Measurements from ENCODE around the gene CCDC73.
"Not testable (repeated sequence)": the region's sequence is repeated elsewhere in the genome, so short reads cannot be mapped to it uniquely, and the experiment has no call there.

The CCDC73 gene

DNA sequence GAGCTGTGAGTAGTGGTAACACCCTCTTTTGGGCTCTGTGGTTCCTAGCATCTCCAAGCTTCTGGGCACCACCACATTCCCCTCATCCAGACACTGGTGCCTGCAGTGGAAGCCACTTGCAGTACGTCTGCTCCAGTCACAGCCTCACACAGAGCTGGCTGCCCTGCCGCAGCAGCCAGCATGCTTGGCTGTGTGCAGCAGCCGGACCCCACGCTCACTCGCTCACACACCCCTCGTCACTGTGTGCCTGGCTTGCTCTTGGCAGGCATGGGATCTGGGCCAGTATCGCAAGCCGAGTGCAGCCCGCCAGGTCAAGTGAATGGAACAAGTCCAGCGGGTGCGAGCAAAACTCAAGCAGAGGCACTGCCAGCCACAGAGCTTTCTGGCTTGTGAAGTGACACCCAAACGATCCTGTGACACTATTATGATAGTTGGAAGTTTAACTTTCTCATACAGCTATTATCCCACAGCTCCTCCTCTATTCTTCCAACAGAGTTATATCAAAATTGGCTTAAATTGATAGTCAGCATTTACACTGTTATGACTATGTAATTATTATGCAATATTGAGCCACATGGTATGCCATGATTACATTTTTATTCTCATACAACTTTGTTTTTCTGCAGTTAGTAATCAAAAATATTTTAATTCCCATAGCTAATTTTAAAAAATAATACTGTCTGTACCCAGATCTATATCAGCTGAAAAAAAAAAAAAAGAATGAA lies 89.0 kb downstream of the CCDC73 start:
- DNase-seq (ENCODE audit: low spot score): no peak

DNA sequence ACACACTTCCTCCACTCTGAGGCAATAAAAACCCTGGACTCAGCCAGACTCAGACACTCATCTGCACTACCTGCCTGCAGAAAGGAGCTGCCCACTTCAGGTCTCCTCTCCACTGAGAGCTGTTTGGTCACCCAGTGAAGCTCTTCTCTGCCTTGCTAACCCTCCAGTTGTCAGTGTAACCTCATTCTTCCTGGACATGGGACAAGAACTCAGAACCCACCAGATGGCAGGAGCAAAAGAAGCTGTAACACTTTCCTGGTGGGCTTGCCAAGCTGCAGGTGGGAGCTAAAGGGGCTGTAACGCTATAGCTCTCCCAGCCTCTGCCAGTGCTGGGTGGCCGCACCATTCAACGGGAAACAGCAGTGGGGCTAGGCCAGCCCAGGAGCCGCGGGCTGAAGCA lies 89.7 kb downstream of the CCDC73 start:
- no peak for DNase-seq (ENCODE audit: low spot score)

DNA sequence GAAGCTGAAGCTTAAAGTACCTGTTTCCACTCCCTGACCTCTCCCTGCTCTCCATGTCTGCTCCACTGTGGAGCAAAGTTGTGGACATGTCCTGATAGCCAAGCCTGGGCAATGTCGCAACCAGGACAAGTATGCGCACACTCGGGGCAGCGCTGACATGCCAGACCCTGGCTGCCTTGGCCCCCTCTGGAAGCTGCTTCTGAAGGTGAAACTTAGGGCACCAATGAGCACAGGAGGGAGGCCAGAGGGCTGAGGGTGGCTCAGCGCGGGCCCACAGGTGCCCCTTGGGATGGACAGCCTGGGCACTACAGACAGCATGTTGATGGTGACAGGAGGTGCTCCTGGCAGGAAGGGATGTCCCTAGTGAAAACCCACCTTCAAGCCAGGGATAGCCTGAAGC lies 90.2 kb downstream of the CCDC73 start:
- DNase-seq (ENCODE audit: low spot score): no peak

DNA sequence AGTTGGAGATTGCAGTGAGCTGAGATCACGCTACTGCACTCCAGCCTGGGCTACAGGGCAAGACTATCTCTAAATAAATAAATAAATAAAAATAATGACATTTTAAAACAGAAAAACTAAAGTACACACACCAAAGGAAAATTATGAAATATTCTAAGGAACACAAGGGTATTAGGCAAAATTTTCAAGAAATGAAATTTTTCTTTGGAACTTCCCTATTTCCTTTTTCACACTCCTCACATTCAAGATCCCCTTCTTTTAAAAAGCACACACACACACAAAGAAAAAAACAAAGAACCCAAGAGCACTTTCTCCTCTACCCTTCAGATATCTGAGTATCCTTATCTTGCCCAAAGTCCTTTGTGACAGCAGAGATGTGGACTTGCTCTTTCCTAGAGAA lies 92.8 kb downstream of the CCDC73 start:
- DNase-seq (ENCODE audit: low spot score): no peak

DNA sequence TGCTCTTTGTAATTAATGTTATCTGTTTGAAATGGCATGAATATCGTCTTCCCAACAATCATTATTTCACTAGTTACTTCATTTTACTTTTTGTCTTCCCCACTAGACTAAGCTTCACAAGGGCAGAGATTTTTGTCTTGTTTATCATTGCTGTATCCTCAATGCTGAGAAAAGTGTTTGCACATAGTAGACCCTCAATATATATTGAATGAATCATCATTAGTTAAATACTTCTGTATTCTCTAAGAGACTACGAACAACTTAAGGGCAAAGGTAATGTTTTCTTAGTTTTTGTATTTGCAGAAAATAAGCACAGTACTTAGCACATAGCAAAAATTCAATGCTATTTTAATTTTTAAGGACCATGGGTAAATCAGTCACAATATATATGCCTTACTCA lies 95.9 kb downstream of the CCDC73 start:
- DNase-seq (ENCODE audit: low spot score): no peak

DNA sequence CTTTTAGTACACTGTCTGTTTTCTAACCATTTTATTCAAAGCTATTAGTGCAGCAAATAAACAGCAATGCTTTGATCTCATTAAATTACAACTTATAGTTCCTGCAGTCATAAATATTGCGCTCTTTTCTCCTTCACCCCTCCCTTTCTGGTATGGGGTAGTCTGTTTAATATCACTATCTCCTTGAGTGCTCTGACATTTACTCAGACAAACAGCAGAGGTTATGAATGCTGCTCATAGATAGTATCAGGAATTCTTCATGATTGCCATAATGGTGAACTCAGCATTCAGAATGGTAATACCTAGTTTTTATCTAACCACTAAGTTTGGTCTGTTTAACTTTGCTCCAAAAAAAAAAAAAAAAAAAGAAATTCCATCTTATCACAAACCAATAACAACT lies 123.4 kb downstream of the CCDC73 start:
- no peak for DNase-seq (ENCODE audit: low spot score)

DNA sequence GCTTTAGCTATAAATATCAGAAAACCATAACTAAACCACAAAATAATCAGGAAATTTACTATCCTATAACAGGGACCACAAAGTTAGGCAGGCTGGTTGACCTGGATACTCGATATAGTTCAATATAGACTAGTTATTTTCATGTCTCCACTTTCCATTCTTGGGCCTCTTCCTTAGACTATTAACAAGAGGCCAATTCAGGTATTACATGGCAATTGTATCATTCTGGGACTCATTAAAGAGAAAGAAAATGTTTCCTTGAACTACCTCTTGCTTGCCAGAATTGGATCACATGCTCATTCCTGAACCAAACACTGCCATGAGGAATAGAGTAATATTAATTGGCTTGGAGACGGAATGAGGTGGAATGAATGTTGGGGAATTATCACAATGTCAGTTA lies 134.8 kb downstream of the CCDC73 start:
- DNase-seq (ENCODE audit: low spot score): no peak

DNA sequence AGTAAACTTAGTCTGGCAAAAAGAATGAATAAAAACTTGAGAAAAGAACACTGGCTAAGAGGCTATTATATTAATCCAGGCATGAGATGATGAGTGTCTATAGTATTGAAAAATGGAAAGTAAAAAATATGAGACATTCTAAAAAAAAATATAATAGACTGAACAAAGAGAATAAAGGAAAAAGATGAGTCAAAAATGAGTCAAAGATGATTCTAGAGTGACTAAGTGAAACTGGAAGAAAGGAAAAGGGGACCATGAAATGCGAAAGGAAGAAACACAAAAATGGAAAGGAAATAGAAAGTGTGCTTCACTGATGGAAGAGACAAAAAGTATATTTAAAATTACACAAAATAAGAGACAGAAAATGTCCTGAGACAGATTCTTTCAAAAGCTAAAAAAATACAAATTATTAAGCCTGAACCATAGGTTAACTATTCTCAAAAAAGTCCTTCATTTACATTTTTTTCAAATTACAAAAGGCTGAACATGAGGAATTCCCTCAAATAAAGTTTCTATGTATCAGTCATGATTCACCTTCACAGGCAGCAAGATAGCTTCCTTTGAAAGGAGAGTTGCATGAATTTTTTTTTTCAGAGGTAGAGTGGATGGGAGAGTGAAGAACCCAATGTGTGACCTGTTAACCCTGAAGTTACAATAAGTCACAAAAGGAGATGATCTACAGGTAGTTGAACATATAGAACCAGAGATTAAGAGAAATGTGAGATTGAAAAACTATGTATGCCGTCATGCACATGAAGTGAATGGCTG lies 135.6 kb downstream of the CCDC73 start:
- no peak for DNase-seq (ENCODE audit: low spot score)

DNA sequence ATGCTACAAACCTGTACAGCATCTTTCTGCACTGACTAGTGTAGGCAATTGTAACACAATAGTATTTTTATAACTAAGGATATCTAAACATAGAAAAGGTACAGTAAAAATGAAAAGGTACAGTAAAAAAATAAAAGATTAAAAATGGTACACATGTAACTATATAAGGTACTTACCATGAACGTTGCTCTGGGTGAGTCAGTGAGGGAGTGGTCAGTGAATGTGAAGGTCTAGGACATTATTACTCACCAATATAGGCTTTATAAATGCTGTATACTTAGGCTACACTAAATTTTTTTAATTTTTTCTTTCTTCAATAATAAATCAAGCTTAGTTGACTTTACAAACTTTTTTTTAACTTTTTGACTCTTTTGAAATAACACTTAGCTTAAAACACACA lies 150.9 kb downstream of the CCDC73 start:
- no peak for DNase-seq (ENCODE audit: low spot score)

DNA sequence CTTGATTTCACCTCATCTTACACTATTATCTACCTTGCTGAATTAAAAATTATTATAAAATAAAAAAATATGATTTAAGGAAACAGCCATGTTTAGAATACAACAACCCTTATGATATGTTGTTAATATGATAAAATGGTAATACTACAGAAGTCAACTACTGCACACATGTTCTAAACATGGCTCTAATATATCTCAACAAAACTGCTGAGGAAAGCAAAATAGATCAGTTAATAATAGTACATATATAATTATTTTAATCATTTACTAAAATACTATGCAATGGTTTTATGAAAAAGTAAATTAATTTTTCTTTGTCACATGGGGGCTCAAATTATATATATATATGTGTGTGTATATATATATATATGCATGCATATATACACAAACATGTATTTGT lies 153.1 kb downstream of the CCDC73 start:
- DNase-seq (ENCODE audit: low spot score): no peak

DNA sequence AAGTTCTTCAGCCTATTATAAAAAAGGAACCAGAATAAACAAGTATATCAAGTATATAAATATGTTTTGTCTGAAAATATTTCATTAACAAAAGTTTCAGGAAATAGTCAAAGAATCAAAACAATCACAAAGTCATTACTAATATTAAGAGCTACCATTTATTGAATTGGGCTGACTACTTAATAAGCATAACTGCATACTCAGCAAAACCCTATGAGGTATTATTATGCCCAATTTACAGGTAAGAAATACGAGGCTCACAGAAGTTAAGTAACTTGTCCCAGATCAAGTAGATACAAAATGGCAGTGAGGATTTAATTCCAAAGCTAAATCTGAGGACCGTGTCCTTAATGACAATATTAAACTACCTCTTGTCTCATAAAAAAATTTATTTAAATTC lies 158.6 kb downstream of the CCDC73 start:
- DNase-seq (ENCODE audit: low spot score): no peak

DNA sequence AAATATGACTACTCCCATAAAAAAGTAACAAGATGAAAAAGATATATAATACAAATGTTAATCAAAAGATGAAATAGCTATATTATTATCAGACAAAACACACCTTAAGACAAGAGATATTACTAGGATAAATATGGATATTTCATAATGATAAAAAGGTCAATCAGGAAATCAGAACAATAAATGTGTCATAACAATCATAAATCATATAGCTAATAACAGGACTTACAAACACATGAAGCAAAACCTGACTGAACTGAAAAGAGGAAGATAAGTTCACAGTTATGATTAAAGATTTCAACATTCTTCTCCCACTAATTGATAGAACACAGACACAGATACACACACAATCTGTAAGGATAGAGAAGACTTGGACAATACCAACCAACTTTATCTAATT lies 163.6 kb downstream of the CCDC73 start:
- no peak for DNase-seq (ENCODE audit: low spot score)

DNA sequence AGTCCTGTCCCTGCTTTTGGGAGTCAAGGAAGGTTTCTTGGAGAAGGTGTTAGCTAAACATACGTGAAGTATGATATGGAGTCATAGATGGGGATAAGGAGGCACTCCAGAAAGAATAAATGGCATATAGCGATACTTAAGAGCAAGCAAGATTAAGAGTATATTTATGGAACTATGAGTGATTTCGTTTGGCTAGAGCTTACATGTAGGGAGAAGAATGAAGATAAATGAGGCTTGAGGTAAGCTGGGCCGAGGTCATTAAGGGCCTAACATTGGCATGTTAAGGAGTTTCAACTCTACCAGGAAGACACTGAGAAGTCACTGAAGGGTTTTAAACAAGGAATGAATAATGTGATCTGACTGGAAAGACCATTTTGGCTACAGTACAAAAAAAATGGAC lies 177.6 kb downstream of the CCDC73 start:
- no peak for DNase-seq (ENCODE audit: low spot score)

DNA sequence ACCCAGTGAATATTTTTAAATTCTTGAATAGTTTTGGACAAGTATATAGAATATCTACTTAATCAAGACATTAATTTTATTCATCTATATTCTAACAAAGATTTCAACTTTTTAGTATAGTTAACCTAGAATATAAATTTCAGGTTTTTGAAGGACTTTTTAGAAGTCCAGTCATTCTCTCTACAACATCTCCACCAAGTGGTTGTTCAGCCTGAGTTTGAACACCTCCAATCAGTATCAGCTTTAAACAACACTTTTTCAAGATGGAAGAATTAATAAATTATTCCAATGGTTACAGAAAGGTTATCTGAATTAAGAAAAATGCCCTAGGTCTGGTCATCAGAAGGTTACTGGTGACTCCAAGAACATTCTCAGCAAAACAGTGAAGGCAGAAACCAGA lies 179.0 kb downstream of the CCDC73 start:
- DNase-seq (ENCODE audit: low spot score): no peak

DNA sequence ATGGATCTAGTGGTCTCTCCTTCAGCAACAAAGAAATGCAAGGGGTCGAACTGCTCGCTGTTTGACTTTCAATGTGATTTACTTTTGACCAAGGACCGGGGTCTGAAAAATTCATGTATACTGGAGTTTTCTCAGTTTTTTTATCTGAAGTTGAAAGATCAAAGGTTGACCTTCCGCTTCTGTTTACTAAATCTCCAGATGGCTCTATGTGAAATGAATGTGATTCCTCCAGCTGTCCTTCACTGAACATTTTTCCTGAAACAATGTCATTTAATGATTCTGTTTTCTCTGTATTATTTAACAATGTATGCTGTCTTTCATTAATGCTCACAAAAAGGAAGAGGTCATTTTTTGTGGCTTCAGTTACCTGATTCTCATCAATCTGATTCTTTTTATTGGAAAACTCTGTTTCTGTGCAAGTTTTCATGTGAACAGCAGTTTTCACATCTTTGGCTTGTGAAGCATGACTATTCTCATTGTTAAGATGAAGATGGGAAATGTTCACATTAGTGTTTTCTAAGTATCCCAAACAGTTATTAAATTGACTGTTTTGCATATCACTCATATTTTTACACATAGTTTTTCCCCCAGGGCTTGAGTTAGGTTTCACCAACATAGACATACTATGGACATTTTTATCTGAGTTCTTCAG lies 180.8 kb downstream of the CCDC73 start:
- no peak for DNase-seq (ENCODE audit: low spot score)

DNA sequence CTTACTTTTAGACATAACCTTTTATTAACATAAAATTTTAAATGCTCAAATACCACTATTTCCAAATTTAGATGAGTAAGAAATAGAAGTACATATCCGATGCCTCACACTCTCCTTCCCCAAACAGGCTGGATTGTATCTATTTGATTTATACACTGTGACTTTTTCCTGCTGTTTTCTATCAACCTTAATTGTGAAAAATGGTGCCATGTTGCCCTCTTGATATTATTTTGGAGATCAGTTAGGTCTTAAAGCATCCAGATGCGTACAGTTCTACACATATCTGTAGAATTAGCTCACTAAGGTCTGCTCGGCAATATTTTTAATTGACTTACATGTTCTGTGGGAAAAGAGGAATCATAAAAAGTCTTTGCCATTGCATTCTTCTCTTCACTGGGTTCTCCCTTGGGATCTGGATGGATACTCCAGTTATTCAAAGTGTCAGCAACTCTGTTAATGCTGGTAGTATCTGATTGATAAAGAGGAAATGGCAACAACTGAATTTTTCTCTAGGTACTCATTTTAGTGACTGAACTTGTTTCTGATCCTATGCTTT lies 183.6 kb downstream of the CCDC73 start:
- DNase-seq (ENCODE audit: low spot score): no peak

DNA sequence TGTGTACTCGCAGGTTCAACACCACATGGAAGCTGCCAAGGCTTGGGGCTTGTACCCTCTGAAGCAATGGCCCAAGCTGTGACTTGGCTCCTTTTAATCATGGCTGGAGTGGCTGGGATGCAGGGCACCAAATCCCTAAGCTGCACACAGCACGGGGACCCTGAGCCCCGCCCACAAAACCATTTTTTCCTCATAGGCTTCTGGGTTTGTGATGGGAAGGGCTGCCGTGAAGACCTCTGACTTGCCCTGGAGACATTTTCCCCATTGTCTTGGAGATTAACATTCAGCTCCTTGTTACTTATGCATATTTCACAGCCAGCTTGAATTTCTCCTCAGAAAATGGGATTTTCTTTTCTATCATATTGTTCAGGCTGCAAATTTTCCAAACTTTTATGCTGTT lies 185.6 kb downstream of the CCDC73 start:
- not testable (repeated sequence) for DNase-seq (ENCODE audit: low spot score)

DNA sequence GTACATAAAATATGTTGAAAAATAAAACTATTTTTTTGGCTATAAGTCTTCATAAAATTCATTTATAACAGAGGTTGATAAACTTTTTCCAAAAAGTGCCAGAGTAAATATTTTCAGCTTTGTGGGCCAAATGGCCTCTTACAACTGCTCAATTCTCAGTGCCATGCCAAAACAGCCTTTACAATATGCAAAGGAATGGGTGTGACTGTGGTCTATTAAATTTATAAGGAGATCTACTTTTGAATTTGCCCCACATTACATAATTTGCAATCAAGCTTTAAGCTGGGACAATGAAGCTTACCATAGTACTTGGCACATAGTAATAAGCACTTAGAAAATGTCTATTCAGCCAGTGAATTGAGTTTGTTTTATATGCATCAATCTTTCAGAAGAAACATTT lies 188.2 kb downstream of the CCDC73 start:
- DNase-seq (ENCODE audit: low spot score): no peak

DNA sequence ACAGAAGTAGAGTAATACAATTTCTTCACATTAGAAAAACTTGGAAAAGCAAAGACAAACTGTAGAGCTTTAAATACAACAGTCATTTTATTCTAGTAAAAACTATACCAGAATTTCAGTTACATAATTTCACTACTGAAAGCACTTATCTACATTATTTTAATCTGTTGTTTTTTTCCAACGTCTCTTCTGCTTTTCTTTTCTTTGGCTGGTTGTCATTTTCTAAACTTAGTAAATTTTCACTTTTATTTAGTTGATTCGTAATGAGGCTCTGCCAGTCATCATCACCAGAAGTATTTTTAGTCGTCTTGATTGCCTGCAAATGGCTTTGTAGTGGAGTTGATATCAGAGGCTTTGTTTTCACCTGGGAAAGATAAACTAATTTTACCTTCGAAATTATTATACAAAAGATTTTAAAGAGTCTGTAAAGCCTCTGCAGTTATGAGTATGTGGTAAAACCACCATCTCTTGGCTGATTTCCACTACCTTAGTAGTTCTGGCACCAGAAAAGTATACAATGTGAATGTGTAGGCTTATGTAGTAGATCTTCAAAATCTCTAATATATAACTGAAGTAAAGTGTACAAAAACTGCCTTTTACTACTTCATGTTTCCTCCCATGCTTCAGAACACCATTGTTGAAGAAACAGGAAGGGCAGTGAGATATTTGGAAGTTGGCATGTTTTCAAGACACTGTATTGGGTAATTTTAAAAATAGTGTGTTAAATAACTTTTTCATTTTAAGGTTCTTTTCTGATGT lies 191.6 kb downstream of the CCDC73 start:
- DNase-seq (ENCODE audit: low spot score): no peak

DNA sequence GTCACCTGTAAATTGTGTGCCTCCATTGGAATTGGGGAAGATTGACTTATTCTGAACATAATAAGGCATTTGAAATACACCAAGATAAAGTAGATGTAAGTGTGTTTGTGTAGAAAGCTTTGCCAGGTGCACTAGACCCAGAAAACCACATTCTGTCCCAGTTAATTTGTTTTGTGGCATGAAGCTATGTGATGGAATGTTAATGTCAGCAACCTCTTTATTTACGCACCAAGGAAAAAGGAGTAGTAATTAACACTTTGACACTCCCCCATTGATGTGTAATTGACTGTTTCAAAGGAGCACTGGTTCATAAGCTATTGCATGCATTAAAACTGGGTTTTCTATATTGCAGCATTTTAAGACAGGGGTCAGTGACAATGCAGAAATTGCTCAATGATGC lies 196.5 kb downstream of the CCDC73 start:
- DNase-seq (ENCODE audit: low spot score): no peak

DNA sequence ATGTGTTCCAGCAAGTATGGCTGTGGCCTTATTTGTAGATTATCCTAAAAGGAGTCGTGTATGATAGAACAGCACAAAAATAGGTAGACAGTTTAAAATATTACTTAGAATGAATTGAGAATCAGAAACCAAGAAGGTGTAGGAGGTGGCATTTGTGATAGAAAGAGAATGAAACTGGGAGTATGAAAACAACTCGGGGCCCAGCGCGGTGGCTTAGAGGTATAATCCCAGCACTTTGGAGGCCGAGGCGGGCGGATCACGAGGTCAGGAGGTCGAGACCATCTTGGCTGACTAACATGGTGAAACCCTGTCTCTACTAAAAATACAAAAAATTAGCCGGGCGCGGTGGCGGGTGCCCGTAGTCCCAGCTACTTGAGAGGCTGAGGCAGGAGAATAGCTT lies 198.3 kb downstream of the CCDC73 start:
- DNase-seq (ENCODE audit: low spot score): not testable (repeated sequence)

DNA sequence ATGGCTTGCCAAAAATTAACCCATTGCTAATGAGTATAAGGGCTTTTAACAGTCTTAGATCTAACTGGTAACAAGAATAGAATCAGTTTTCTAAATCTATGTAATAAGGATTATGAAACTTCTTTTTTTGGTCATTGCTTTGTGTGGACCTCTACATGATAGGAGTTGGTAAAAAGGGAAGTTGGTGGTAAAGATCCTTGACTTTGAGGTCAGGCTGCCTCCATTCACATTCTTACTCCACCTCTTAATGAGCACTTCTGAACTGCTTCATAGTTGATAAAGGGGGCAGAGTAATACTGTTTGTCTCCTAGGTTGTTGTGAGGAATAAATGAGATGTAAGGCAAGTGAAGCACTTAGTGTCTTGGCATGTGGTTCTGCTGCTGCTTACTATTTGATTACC lies 200.2 kb downstream of the CCDC73 start:
- DNase-seq (ENCODE audit: low spot score): no peak

All from left forelimb (tissue), 1 donor.